Activated CD4-positive, alpha-beta T cell treated with anti-CD3 and anti-CD28 coated beads, Interleukin-2, Interleukin-6, amounts not matched to agents 100 ng/mL and 50 ng/mL, durations not matched to agents 16 hours and 8 hours (primary cell): ENCODE data around the gene MPHOSPH6.
"Not testable (repeated sequence)": the region's sequence is repeated elsewhere in the genome, so short reads cannot be mapped to it uniquely, and the experiment has no call there.

ENCODE experiments used
- DNase-seq: peaks from one replicate; pipeline ENCODE4 v3.0.0-alpha.2; 2020

MPHOSPH6 gene

GRCh38 chr16:82113741-82114140 lies 56.3 kb downstream of the MPHOSPH6 start:
- no peak for DNase-seq

- no peak for DNase-seq
Observed at GRCh38 chr16:82111944-82112343, 58.1 kb downstream of the MPHOSPH6 start.

GRCh38 chr16:82109266-82109665 lies 60.8 kb downstream of the MPHOSPH6 start:
- not testable (repeated sequence) for DNase-seq

GRCh38 chr16:82108774-82109173 lies 61.2 kb downstream of the MPHOSPH6 start:
- no peak for DNase-seq

- DNase-seq: no peak
Observed at GRCh38 chr16:82108100-82108499, 61.9 kb downstream of the MPHOSPH6 start.

GRCh38 chr16:82105107-82105506 lies 64.9 kb downstream of the MPHOSPH6 start:
- no peak for DNase-seq
